22Rv1 (cell line): ENCODE data around the gene LRMDA.

ENCODE experiments used
- H3K27ac ChIP-seq: fragments of 450-650 bp; 2 replicates; pipeline ENCODE4 v1.5.1; 2017
- CTCF ChIP-seq: fragments of 450-650 bp; IDR thresholded peaks from 2 replicates; pipeline ENCODE4 v1.5.1; 2017; ENCODE audit warnings: mild to moderate bottlenecking
- ZFX ChIP-seq: fragments of 450-650 bp; IDR thresholded peaks from 2 replicates; pipeline ENCODE4 v1.6.1; 2017; ENCODE audit warnings: antibody characterized with exemption, borderline replicate concordance

LRMDA gene

DNA sequence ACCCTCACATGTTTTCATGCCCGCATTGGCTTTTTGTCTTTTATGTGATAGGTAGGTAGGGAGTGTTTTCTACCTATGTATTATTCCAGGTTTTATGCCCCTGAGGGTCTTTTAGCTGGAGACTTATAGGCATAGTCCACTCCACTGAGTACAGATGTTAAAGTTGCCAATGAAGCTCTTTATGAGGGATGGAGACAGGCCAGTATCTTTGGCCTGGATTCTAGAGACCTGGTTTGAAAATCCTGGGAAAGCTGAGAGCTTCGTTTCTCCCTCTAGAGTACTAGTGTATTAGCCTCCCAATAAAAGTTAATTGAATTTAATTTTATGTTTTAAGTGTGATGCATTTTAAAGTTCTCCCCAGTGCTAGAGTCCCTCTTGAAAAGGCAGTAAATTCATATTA is 854.1 kb downstream of the LRMDA start:
- H3K27ac ChIP-seq = no peak overlapping the region

DNA sequence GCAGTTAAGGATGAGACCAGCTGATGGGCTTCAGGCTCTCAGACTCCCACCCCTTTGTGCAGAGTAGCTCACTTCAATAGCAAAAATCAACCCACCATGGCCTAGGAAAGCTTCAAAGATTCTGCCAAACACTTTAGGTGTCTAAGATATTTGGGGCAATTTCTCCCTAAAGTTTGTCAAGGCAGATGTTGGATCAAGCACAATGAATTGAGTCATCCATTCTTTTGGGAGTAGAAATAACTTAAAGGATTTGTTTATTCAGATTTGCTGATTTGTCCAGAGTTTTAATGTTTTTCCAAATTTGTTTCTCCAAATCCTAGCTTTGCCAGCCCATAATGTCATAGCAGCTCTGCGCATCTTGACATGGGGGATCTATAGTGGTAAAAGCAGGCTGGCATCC is 855.1 kb downstream of the LRMDA start:
- no peak for TF ChIP-seq CTCF
- no peak overlapping the region for H3K27ac ChIP-seq

More for the DNA sequence above, 854.1 kb downstream of the LRMDA start:
- TF ChIP-seq CTCF (no peak), ZFX (no peak)

GRCh38 chr10:76287856-76288255 is 856.4 kb downstream of the LRMDA start:
- no peak overlapping the region for H3K27ac ChIP-seq
- no peak for TF ChIP-seq ZFX
- no peak for TF ChIP-seq CTCF

DNA sequence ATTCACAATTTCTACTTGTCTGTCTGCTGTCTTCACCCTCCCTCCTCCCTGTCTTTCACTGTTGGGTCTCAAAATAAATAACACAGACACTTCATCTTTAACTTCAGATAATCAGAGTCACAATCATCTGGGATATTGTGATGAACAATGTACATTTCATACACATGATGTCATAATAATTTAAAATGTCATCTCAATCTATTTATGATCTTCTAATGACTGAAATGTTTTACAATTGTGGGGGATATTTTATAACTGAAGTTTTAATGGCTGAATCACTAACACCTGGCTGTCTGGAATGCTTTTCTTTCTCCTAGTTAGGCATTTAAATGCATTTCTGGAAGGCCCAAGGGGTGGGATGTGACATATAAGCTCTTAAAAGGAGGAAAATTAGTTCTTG is 859.8 kb downstream of the LRMDA start:
- no peak overlapping the region for H3K27ac ChIP-seq
- TF ChIP-seq ZFX (no peak), CTCF (no peak)

DNA sequence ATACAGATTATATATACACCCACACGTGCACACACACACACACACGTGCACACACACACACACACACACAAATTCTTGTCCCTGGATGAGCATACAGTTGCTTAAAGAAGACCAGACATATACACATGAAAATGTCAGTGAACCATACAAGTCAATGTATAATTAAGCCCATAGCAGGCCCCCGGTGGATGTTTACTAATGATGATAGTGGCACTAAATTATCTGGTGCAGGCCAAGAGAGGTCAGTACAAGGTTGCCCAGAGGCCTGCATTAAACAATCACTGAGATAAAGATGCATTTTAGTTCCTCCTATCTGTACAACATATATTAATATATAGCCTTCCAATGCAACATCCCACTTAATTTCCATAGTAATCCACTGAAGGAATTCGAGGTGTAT is 860.5 kb downstream of the LRMDA start:
- no peak overlapping the region for H3K27ac ChIP-seq
- TF ChIP-seq ZFX (no peak), CTCF (no peak)

DNA sequence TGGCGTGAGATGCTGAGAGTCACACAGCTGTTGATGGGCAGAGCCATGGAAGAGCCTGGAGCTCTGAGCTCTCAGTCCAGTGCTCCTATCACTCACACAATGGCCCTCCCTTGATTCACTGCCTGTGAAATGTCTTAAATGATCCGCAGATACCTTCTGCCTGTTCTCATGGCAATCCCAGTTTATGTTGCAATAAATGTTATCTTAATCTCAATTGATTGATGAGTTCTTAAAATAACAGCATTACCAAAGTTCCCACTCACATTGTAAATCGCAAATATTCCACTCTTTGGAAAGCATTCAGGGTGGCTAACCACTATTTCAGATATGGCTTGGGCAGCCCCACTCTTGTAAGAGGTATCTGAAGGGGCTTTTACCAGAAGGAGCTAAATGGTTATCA is 865.5 kb downstream of the LRMDA start:
- TF ChIP-seq CTCF (no peak), ZFX (no peak)
- peak overlapping the region; percentile 67 for H3K27ac ChIP-seq

GRCh38 chr10:76297358-76297757 is 865.9 kb downstream of the LRMDA start:
- TF ChIP-seq ZFX (no peak), CTCF (no peak)
- peak overlapping the region; percentile 67 for H3K27ac ChIP-seq
